H4 (cell line): ENCODE data around the gene RPL27. TPM values are rescaled to one million over a fixed set of nuclear protein-coding genes. Genes with fewer than 3 reads are reported as not detected.
"Not testable (repeated sequence)": the region's sequence is repeated elsewhere in the genome, so short reads cannot be mapped to it uniquely, and the experiment has no call there.

ENCODE experiments used
- DNase-seq: peaks from one replicate; pipeline ENCODE4 v3.0.0-alpha.2; 2015; ENCODE audit warnings: low spot score
- total RNA-seq: library from RNA; depleted of rRNA; stranded (reverse); fragments of >200 nt; shearing (Covaris generic); gene quantifications from 2 replicates; pipeline ENCODE4 v1.2.3, GENCODE V29; 2014

RPL27 gene
- total RNA-seq, 1 experiment from 2014 or later: 1,519 TPM

GRCh38 chr17:42993913-42994312 is 4.3 kb upstream of the RPL27 start:
- DNase-seq: not testable (repeated sequence)

- DNase-seq: no peak
These were observed 732 bp upstream of the RPL27 start for GRCh38 chr17:42997390-42997983.

DNA sequence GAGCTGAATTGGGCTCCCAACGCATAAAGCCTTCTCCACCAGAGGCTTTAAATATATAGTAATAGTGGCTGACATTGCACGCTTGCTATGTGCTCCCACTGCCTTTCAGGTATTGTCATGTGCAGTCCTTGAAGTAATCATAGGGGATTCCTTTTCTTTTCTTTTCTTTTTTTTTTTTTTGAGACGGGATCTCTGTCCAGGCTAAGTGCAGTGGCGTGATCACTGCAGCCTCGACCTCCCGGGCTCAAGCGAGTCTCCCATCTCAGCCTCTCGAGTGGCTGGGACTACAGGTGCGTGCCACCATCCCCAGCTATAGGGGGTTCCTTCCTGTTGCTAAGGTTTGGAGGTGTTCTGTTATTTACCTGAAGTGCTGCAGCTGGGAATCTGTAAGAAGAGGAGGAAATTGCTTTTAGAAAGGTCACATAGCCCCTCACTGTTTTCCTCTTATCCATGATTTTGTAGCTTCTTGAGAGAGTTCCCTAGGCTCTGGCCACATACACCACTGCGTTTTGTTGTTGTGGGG is 845 bp downstream of the RPL27 start:
- no peak for DNase-seq

- not testable (repeated sequence) for DNase-seq
These were observed 2.7 kb downstream of the RPL27 start for GRCh38 chr17:43000894-43001293.

- DNase-seq: peak; percentile 73
These were observed 5.4 kb downstream of the RPL27 start for GRCh38 chr17:43003542-43004172.

DNA sequence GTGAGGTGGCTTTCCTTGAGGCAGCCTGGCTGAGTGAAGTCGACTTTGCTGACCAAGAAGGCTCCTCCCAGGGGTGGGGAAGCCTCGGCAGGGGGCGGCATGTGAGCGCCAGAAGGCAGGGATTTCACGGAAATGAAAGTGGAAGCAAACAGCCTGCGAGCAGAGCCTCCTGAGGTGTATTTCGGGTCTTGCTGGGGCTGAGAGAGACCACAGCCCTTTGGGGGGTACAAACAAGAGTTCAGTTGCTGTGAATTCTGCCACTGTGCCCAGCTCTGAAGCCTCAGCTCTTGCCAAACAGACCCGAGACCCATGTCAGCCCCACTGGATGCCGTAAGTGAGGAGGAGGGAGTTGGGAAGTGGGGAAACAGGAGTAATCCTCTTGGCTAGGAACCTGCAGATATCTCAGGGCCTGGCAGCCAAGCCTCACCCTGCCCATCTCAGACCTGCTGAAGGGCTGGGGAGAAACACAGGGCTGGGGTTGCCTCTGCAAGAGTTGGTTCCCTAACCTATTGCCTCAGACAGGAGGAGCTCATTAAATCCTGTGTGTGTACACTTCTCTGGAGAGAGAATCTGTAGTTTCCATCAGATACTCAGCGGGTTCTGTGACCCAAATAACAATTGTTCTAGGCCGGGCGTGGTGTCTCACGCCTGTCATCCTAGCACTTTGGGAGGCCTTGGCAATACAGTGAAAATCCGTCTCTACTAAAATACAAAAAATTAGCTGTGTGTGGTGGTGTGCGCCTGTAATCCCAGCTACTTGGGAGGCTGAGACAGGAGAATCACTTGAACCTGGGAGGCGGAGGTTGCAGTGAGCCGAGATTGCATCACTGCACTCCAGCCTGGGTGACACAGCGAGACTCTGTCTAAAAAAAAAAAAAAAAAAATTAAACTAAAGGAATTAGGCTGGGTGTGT is 8.7 kb downstream of the RPL27 start, which contains the start of gene IFI35:
TSS of gene IFI35 (plus strand) at position 146 of the 913 bp plus-strand sequence. CDS start at position 310, 164 bp downstream.
- DNase-seq: peak; percentile 87

DNA sequence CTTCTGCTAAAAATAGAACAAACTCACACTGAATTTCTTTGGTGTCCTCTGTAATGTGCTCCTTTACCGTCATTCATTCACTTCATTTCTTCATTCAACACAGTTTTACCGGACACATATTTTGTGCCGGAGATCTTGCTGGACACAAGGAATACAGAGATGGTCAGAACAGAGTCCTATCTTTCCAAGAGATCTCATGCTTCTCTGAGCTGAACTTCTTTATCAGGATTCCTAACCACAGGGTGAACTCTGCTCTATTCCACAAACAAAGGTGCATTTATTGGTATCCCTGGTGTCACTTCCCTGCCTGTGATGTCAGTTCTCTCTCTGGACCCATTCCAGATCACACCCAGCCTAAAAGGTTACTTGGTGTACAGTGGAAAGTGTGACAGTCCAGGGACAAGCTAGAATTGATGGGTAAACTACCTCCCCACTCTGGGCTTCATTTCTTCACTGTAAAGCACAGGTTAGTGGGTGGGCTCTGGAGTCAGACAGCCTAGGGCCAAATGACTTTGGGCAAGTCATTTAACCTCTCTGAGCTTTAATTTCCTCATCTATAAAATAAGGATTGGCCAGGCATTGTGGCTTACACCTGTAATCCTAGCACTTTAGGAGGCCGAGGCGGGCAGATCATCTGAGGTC is 12.6 kb downstream of the RPL27 start:
- no peak for DNase-seq

DNA sequence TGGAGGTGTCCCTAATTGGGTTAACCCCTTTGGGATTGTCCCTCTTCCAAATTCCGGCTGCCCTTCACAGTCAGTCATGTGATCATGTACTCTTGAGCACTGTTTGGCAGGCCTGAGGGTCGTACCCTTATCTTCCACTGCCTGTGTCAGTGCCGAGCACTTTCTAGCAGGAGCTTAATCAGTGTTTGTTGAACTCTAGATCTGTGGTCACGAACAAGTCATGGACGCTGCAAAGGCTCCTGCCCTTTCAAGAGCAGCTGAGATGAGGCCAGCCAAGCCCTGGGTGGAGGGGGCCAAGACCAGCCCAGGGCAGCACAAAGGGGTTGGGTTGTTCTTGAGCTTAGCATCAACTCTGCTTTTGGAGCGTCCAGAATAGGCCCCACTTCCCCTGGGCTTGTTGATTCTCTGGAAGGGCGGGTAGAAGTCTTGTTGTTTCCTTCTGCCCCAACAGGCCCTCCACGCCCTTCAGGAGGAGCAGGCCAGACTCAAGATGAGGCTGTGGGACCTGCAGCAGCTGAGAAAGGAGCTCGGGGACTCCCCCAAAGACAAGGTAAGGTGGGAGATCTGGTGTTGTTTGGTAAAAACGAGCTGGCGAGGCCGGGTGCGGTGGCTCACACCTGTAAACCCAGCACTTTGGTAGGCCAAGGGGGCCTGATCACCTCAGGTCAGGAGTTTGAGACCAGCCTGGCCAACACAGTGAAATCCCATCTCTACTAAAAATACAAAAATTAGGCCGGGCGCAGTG is 13.7 kb downstream of the RPL27 start:
- no peak for DNase-seq

DNA sequence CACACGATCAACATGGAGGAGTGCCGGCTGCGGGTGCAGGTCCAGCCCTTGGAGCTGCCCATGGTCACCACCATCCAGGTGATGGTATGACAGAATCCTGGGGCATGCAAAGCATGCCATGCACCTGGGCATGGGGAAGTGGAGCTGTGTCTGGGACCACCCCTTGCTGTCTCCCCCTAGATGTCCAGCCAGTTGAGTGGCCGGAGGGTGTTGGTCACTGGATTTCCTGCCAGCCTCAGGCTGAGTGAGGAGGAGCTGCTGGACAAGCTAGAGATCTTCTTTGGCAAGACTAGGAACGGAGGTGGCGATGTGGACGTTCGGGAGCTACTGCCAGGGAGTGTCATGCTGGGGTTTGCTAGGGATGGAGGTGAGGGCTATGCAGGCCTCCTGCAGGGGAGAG is 15.1 kb downstream of the RPL27 start:
- DNase-seq: no peak

- DNase-seq: no peak
These were observed 15.9 kb downstream of the RPL27 start for GRCh38 chr17:43014020-43014648.

- no peak for DNase-seq
These were observed 16.7 kb downstream of the RPL27 start for GRCh38 chr17:43014649-43015542.

GRCh38 chr17:43015579-43015978 is 17.4 kb downstream of the RPL27 start:
- DNase-seq: no peak

- DNase-seq: no peak
These were observed 18.0 kb downstream of the RPL27 start for GRCh38 chr17:43016216-43016615.

- no peak for DNase-seq
These were observed 20.0 kb downstream of the RPL27 start for GRCh38 chr17:43018008-43018853.

DNA sequence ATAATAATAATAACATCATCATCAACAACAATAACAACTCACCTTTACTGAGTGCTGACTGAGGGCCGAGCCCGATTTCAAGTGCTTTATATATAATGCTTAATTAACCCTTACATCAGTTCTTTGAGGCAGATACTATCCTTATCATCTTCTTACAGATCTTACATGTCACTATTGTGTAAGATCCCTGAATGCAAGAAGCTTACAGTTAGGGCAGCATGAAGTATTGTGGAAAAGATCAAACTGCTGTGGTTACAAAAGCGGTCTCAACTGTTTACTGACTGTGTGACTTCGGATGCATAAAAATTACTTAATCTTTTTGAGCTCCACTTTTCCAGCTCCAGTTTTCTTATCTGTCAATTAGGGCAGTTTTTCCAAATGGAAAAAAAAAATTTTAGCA is 20.7 kb downstream of the RPL27 start:
- no peak for DNase-seq

- DNase-seq: no peak
These were observed 21.2 kb downstream of the RPL27 start for GRCh38 chr17:43019418-43019817.

GRCh38 chr17:43020030-43020621 is 21.9 kb downstream of the RPL27 start:
- peak; percentile 47 for DNase-seq
